GM12878 (cell line): ENCODE data around the gene HNRNPAB. TPM values are rescaled to one million over a fixed set of nuclear protein-coding genes. Genes with fewer than 3 reads are reported as not detected.

Source experiments
- ATAC-seq: fragments of 200-7000 bp; cut with Tn5 transposase; 3 replicates; pipeline ENCODE4 v1.9.1; 2020; ENCODE audit warnings: mild to moderate bottlenecking, moderate library complexity
- BruUV-seq: library from RNA; stranded (reverse); fragments of 400-500 nt; replicated peaks from 2 replicates; lab custom pipeline; 2021; lab: Mats Ljungman, UMichigan
- CTCF ChIA-PET: fragments of 300-600 bp; sonication (Branson Sonifier 250); formaldehyde crosslinking; extraction: SDS; loops from one replicate; lab custom pipeline; 2021; ENCODE audit warnings: inconsistent platforms; lab: Yijun Ruan, JAX
- POLR2A ChIA-PET: fragments of 350-600 bp; formaldehyde crosslinking; extraction: SDS; loops from one replicate; lab custom pipeline; 2021; ENCODE audit warnings: inconsistent platforms; lab: Charles Lee
- RAD21 ChIA-PET: fragments of 300-600 bp; sonication (Branson Sonifier 250); formaldehyde crosslinking; loops from one replicate; lab custom pipeline; 2023; ENCODE audit warnings: antibody characterized with exemption; ENCODE audit not compliant: unreplicated experiment; lab: Charles Lee
- SMC1A ChIA-PET: fragments of 300-600 bp; sonication (Branson Sonifier 250); formaldehyde crosslinking; loops from one replicate; lab custom pipeline; 2023; ENCODE audit not compliant: unreplicated experiment, uncharacterized antibody; lab: Charles Lee
- DNase-seq: peaks from one replicate; pipeline ENCODE4 v3.0.0-alpha.2; 2011; ENCODE audit warnings: low read depth, low spot score
- FAIRE-seq: peaks from 3 replicates; lab custom pipeline; 2011; peaks lifted over from hg19 to GRCh38; lab: Jason Lieb, UNC
- H2AFZ ChIP-seq: 2 replicates; pipeline ENCODE4 v1.6.0; 2011; ENCODE audit warnings: low read depth, low read length, control low read depth; ENCODE audit not compliant: control insufficient read depth
- H3K27ac ChIP-seq: 2 replicates; pipeline ENCODE4 v1.5.1; 2011; ENCODE audit warnings: control low read depth; ENCODE audit not compliant: control insufficient read depth, insufficient read depth
- H3K27me3 ChIP-seq, 2 experiments: replicated peaks in 1 of 2; 2 replicates each; pipeline versions ENCODE4 v1.6.0 to v1.6.1; 2011; ENCODE audit warnings: low read length in 1 of 2; ENCODE audit not compliant: control insufficient read depth in 2 of 2, insufficient read depth in 2 of 2
- H3K36me3 ChIP-seq, 2 experiments: 2 replicates each; pipeline ENCODE4 v1.5.1; 2011; ENCODE audit warnings: low read length in 1 of 2; ENCODE audit not compliant: control insufficient read depth in 2 of 2, insufficient read depth in 2 of 2
- H3K4me1 ChIP-seq: 2 replicates; pipeline ENCODE4 v1.6.1; 2011; ENCODE audit warnings: mild to moderate bottlenecking, low read length, moderate library complexity, mixed read lengths; ENCODE audit not compliant: control insufficient read depth, insufficient read depth
- H3K4me2 ChIP-seq: 2 replicates; pipeline ENCODE4 v1.6.0; 2011; ENCODE audit warnings: control low read depth; ENCODE audit not compliant: control insufficient read depth, insufficient read depth
- H3K4me3 ChIP-seq: fragments of 200-600 bp; sonication (generic); 2 replicates; pipeline ENCODE4 v1.5.1; 2016
- H3K79me2 ChIP-seq: 2 replicates; pipeline ENCODE4 v1.6.0; 2011; ENCODE audit warnings: low read length; ENCODE audit not compliant: control insufficient read depth, insufficient read depth
- H3K9ac ChIP-seq: 2 replicates; pipeline ENCODE4 v1.8.0; 2011; ENCODE audit warnings: low read length, control low read depth, mixed read lengths; ENCODE audit not compliant: control insufficient read depth, insufficient read depth
- H3K9me3 ChIP-seq: replicated peaks from 3 replicates; pipeline ENCODE4 v1.5.1; 2011; ENCODE audit warnings: mild to moderate bottlenecking, low read length; ENCODE audit not compliant: control insufficient read depth, insufficient read depth
- H4K20me1 ChIP-seq: 2 replicates; pipeline ENCODE4 v1.6.0; 2011; ENCODE audit not compliant: control insufficient read depth, insufficient read depth
- BCL3 ChIP-seq: IDR thresholded peaks from 2 replicates; pipeline ENCODE4 v1.6.1; 2011; ENCODE audit warnings: borderline replicate concordance, low read depth, mild to moderate bottlenecking, moderate library complexity, low read length; ENCODE audit not compliant: insufficient read depth, poor library complexity, severe bottlenecking
- DPF2 ChIP-seq: fragments of 450-650 bp; IDR thresholded peaks from 2 replicates; pipeline ENCODE4 v1.6.1; 2017; ENCODE audit warnings: mild to moderate bottlenecking
- MEF2A ChIP-seq: IDR thresholded peaks from 2 replicates; pipeline ENCODE4 v1.6.1; 2011; ENCODE audit warnings: low read depth, mild to moderate bottlenecking, low read length, moderate library complexity; ENCODE audit not compliant: insufficient read depth
- MYB ChIP-seq: fragments of 150-350 bp; IDR thresholded peaks from 2 replicates; pipeline ENCODE4 v1.6.1; 2014; ENCODE audit warnings: mild to moderate bottlenecking, low read depth, low read length, borderline replicate concordance
- NFYB ChIP-seq: IDR thresholded peaks from 2 replicates; pipeline ENCODE4 v1.6.1; 2011; ENCODE audit warnings: low read depth, mild to moderate bottlenecking, low read length, improper control_type of control experiment, moderate library complexity; ENCODE audit not compliant: insufficient read depth
- PML ChIP-seq: IDR thresholded peaks from 2 replicates; pipeline ENCODE4 v1.6.1; 2012; ENCODE audit warnings: low read length, inconsistent platforms
- RAD21 ChIP-seq: IDR thresholded peaks from 2 replicates; pipeline ENCODE4 v1.6.1; 2011; ENCODE audit warnings: mild to moderate bottlenecking, low read depth, low read length, moderate library complexity; ENCODE audit not compliant: insufficient read depth
- SMARCA5 ChIP-seq: fragments of 450-650 bp; IDR thresholded peaks from 2 replicates; pipeline ENCODE4 v1.6.1; 2017; ENCODE audit warnings: mild to moderate bottlenecking
- SUZ12 ChIP-seq: fragments of 200-600 bp; sonication (generic); IDR thresholded peaks from one replicate; pipeline ENCODE4 v1.6.1; 2018; ENCODE audit warnings: antibody characterized with exemption, mild to moderate bottlenecking; ENCODE audit not compliant: unreplicated experiment
- WGBS: methylation state at CpG from one replicate; pipeline ENCODE4 v1.1.6; 2016; ENCODE audit warnings: low lambda C conversion rate; ENCODE audit not compliant: insufficient replicate concordance, insufficient coverage; ENCODE audit errors: missing lambda C conversion rate; 5-methylcytosine and 5-hydroxymethylcytosine counted together
- in situ Hi-C: fragments of 300-500 bp; cut with MboI; formaldehyde crosslinking; loops from 9 replicates; pipeline ENCODE4 v1.14.3; 2018; ENCODE audit warnings: mixed read lengths
- intact Hi-C: fragments of 100-400 bp; cut with micrococcal nuclease; formaldehyde crosslinking; loops from one replicate; pipeline ENCODE4 v1.14.2; 2022; ENCODE audit not compliant: unreplicated experiment
- polyA plus RNA-seq, 11 experiments: library from polyadenylated mRNA; depleted of rRNA in 4 of 11; unstranded in 6 of 11; stranded (reverse) in 5 of 11; fragments of >200 nt; fragmentation: Nextera tagmentation in 4 of 11; fragmentation: Illumina TruSeq in 1 of 11; extraction: Ambion mirVana in 4 of 11; extraction: Trizol in 1 of 11; gene quantifications; 1 replicate in 1 of 11; 2 replicates in 10 of 11; pipeline versions ENCODE4 v1.2.1 to v1.2.3, GENCODE V29; 2011 to 2016; ENCODE audit warnings: inconsistent platforms in 2 of 11, missing spikeins in 2 of 11, low read depth in 1 of 11
- total RNA-seq, 4 experiments: library from RNA; depleted of rRNA in 3 of 4; stranded (reverse); fragments of >200 nt in 3 of 4; fragmentation: Illumina TruSeq in 1 of 4; extraction: Trizol in 1 of 4; gene quantifications; 2 replicates each; pipeline versions ENCODE4 v1.2.1 to v1.2.3, GENCODE V29; 2013 to 2021

The HNRNPAB gene
- total and polyA plus RNA-seq, 10 of the 15 experiments (the other 5 are each of a cell fraction or from before 2014, with no cell fraction given), result 42.3 to 330 (median 230) TPM

DNA sequence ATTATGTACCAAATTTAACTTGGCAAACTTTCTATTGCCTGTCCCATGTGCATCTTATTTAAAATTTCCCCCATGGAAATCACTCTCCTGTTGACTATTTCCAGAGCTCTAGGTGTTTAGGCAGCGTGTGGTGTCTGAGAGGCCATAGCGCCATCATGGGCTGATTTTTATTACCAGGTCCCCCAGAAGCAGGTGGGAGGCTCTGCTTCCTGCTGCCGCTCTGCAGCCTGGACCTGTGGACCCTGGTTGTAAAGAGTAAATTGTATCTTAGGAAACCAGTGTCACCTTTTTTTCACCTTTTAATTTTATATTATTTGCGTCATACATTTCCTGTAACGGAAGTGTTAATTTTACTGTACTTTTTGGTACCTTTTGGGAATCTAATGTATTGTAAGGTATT lies 6.4 kb downstream of the HNRNPAB start:
- no peak for ATAC-seq
- ChIA-PET SMC1A (no interaction called here), CTCF (no interaction called here), RAD21 (no interaction called here)
- Histone ChIP-seq H2AFZ (no peak overlapping the region), H3K27ac (no peak overlapping the region), H3K4me2 (no peak overlapping the region)
- BruUV-seq, result TSS peak; percentile 20
- no peak for FAIRE-seq
- intact Hi-C loops, result no loop called here
- no peak for TF ChIP-seq MYB
- no peak for TF ChIP-seq MEF2A
- TF ChIP-seq PML, result no peak
- no peak for TF ChIP-seq SMARCA5
- no peak for TF ChIP-seq DPF2
- TF ChIP-seq SUZ12, result no peak
- TF ChIP-seq RAD21, result no peak
- TF ChIP-seq BCL3, result no peak
- no peak for TF ChIP-seq NFYB
- TF ChIP-seq, all 136 proteins: peak for 0
- Histone ChIP-seq H3K79me2 (peaks cover 43% of the 10 kb centered on the region), H3K9ac (no peak overlapping the region), H3K4me3 (no peak overlapping the region), H3K9me3 (no peaks in the 10 kb centered on the region), H3K4me1 (peaks cover 15% of the 10 kb centered on the region), H4K20me1 (peaks cover 22% of the 10 kb centered on the region), H3K36me3 (peaks cover 61 to 64% of the 10 kb centered on the region in 2 experiments), H3K27me3 (no peaks in the 10 kb centered on the region)
- no peak for DNase-seq
- 66% methylated on average over 5 of the region's 5 CpGs for WGBS
- POLR2A ChIA-PET, result interaction anchor here (2.0 kb wide), 1 partner anchor 22 kb away, joined by 4 read pairs; the partner anchor contains the start of gene PHYKPL
- in situ Hi-C loops, result no loop called here
